ENCODE measurements around the gene ETV1.

DNA sequence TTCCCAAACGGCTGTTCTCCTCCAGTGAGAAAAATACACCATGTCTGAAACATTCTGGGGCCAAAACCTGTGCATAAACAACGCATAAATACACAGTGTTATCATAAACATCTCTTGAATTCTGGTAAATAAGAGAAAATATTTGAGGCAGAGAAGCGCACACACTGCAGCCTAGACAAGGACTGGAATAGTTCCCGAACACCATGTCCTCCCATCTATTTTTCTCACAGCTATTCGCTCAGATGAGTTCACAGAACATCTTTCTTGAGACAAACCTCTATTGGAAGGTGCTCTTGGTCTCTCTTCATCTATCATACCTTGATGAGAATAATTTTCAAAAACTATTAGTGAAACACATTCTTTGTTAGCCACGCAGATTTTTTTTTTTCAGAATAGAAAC, 24.4 kb downstream of the ETV1 start:
- TF ChIP-seq GABPA (IDR thresholded peaks at IDR 0.05; ENCODE audit: low read depth) (no peak), POLR2AphosphoS5 (IDR thresholded peaks at IDR 0.05; ENCODE audit: low read depth) (no peak)
- TF ChIP-seq, protein P1, sequence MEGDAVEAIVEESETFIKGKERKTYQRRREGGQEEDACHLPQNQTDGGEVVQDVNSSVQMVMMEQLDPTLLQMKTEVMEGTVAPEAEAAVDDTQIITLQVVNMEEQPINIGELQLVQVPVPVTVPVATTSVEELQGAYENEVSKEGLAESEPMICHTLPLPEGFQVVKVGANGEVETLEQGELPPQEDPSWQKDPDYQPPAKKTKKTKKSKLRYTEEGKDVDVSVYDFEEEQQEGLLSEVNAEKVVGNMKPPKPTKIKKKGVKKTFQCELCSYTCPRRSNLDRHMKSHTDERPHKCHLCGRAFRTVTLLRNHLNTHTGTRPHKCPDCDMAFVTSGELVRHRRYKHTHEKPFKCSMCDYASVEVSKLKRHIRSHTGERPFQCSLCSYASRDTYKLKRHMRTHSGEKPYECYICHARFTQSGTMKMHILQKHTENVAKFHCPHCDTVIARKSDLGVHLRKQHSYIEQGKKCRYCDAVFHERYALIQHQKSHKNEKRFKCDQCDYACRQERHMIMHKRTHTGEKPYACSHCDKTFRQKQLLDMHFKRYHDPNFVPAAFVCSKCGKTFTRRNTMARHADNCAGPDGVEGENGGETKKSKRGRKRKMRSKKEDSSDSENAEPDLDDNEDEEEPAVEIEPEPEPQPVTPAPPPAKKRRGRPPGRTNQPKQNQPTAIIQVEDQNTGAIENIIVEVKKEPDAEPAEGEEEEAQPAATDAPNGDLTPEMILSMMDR (IDR thresholded peaks at IDR 0.05; ENCODE audit: insufficient read depth, low read length), result no peak
- TF ChIP-seq, protein P2, sequence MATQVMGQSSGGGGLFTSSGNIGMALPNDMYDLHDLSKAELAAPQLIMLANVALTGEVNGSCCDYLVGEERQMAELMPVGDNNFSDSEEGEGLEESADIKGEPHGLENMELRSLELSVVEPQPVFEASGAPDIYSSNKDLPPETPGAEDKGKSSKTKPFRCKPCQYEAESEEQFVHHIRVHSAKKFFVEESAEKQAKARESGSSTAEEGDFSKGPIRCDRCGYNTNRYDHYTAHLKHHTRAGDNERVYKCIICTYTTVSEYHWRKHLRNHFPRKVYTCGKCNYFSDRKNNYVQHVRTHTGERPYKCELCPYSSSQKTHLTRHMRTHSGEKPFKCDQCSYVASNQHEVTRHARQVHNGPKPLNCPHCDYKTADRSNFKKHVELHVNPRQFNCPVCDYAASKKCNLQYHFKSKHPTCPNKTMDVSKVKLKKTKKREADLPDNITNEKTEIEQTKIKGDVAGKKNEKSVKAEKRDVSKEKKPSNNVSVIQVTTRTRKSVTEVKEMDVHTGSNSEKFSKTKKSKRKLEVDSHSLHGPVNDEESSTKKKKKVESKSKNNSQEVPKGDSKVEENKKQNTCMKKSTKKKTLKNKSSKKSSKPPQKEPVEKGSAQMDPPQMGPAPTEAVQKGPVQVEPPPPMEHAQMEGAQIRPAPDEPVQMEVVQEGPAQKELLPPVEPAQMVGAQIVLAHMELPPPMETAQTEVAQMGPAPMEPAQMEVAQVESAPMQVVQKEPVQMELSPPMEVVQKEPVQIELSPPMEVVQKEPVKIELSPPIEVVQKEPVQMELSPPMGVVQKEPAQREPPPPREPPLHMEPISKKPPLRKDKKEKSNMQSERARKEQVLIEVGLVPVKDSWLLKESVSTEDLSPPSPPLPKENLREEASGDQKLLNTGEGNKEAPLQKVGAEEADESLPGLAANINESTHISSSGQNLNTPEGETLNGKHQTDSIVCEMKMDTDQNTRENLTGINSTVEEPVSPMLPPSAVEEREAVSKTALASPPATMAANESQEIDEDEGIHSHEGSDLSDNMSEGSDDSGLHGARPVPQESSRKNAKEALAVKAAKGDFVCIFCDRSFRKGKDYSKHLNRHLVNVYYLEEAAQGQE (IDR thresholded peaks at IDR 0.05; ENCODE audit: insufficient replicate concordance, low read depth), result no peak
